HepG2 (cell line): ENCODE measurements around the gene THOC6. TPM values are rescaled to one million over a fixed set of nuclear protein-coding genes. Genes with fewer than 3 reads are reported as not detected.

ENCODE experiments used
- BCL6 ChIP-seq: IDR thresholded peaks from 2 replicates; pipeline ENCODE4 v1.6.1; 2016; ENCODE audit warnings: missing genetic modification reagents, missing compliant biosample characterization
- BRD4 ChIP-seq: sonication (generic); formaldehyde crosslinking; IDR thresholded peaks from 2 replicates; pipeline ENCODE4 v1.4.0; 2020; ENCODE audit warnings: missing genetic modification reagents
- HIVEP1 ChIP-seq: sonication (generic); formaldehyde crosslinking; IDR thresholded peaks from 2 replicates; pipeline ENCODE4 v1.4.0; 2020; ENCODE audit warnings: mild to moderate bottlenecking, missing genetic modification reagents
- HOXA3 ChIP-seq: sonication (generic); formaldehyde crosslinking; IDR thresholded peaks from 2 replicates; pipeline ENCODE4 v1.5.0; 2020; ENCODE audit warnings: missing genetic modification reagents
- MEIS2 ChIP-seq: sonication (generic); formaldehyde crosslinking; IDR thresholded peaks from 2 replicates; pipeline ENCODE4 v1.9.0; 2021; ENCODE audit warnings: mild to moderate bottlenecking, missing genetic modification reagents
- MIER3 ChIP-seq: IDR thresholded peaks from 2 replicates; pipeline ENCODE4 v1.6.1; 2016; ENCODE audit warnings: missing compliant biosample characterization, borderline replicate concordance
- NFATC3 ChIP-seq: sonication (generic); formaldehyde crosslinking; IDR thresholded peaks from 2 replicates; pipeline ENCODE4 v1.5.1; 2020; ENCODE audit warnings: mild to moderate bottlenecking, missing genetic modification reagents
- NPAS2 ChIP-seq: sonication (generic); formaldehyde crosslinking; IDR thresholded peaks from 2 replicates; pipeline ENCODE4 v1.8.0; 2022; ENCODE audit warnings: mild to moderate bottlenecking, missing genetic modification reagents, borderline replicate concordance
- SMAD1 ChIP-seq: sonication (generic); formaldehyde crosslinking; IDR thresholded peaks from 2 replicates; pipeline ENCODE4 v1.4.0; 2020; ENCODE audit warnings: missing genetic modification reagents, low read depth, mild to moderate bottlenecking, borderline replicate concordance
- SOX5 ChIP-seq: IDR thresholded peaks from 2 replicates; pipeline ENCODE4 v1.6.1; 2016; ENCODE audit warnings: borderline replicate concordance
- THAP11 ChIP-seq: IDR thresholded peaks from 2 replicates; pipeline ENCODE4 v1.6.1; 2016; ENCODE audit warnings: missing biosample characterization, missing genetic modification reagents
- YY1 ChIP-seq: IDR thresholded peaks from 2 replicates; pipeline ENCODE4 v1.6.1; 2011; ENCODE audit warnings: low read length, low read depth, moderate library complexity, mild to moderate bottlenecking; ENCODE audit not compliant: insufficient read depth, insufficient replicate concordance
- ZFX ChIP-seq: sonication (generic); formaldehyde crosslinking; IDR thresholded peaks from 2 replicates; pipeline ENCODE4 v1.4.0; 2020; ENCODE audit warnings: mild to moderate bottlenecking, low read depth, missing genetic modification reagents, moderate library complexity
- ZIK1 ChIP-seq: sonication (generic); formaldehyde crosslinking; IDR thresholded peaks from 2 replicates; pipeline ENCODE4 v1.5.0; 2020; ENCODE audit warnings: mild to moderate bottlenecking, low read depth, missing genetic modification reagents, borderline replicate concordance
- ZNF138 ChIP-seq: sonication (generic); formaldehyde crosslinking; IDR thresholded peaks from 2 replicates; pipeline ENCODE4 v1.5.0; 2020; ENCODE audit warnings: mild to moderate bottlenecking, low read depth, missing genetic modification reagents
- ZNF383 ChIP-seq: sonication (generic); formaldehyde crosslinking; IDR thresholded peaks from 2 replicates; pipeline ENCODE4 v1.4.0; 2020; ENCODE audit warnings: missing genetic modification reagents, mild to moderate bottlenecking, borderline replicate concordance
- ZNF598 ChIP-seq: sonication (generic); formaldehyde crosslinking; IDR thresholded peaks from 2 replicates; pipeline ENCODE4 v1.5.1; 2020; ENCODE audit warnings: mild to moderate bottlenecking, missing genetic modification reagents, borderline replicate concordance
- ZNF607 ChIP-seq: sonication (generic); formaldehyde crosslinking; IDR thresholded peaks from 2 replicates; pipeline ENCODE4 v1.5.1; 2020; ENCODE audit warnings: missing genetic modification reagents, mild to moderate bottlenecking, borderline replicate concordance
- ZNF788 ChIP-seq: sonication (generic); formaldehyde crosslinking; IDR thresholded peaks from 2 replicates; pipeline ENCODE4 v1.5.0; 2020; ENCODE audit warnings: mild to moderate bottlenecking, missing genetic modification reagents, borderline replicate concordance
- polyA plus RNA-seq, 8 experiments: library from polyadenylated mRNA; depleted of rRNA in 3 of 8; stranded (reverse) in 7 of 8; unstranded in 1 of 8; fragments of >200 nt; fragmentation: Illumina TruSeq in 4 of 8; extraction: Trizol in 4 of 8; gene quantifications; 2 replicates each; pipeline versions ENCODE4 v1.2.1 to v1.2.3, GENCODE V29; 2011 to 2016; ENCODE audit warnings: low read depth in 4 of 8, missing spikeins in 1 of 8, mixed read lengths in 1 of 8; ENCODE audit not compliant: insufficient read depth in 1 of 8
- total RNA-seq, 5 experiments: library from RNA; depleted of rRNA; stranded (reverse); fragments of >200 nt; fragmentation: Illumina TruSeq; extraction: Trizol; gene quantifications; 2 replicates each; pipeline ENCODE4 v1.2.3, GENCODE V29; 2016; ENCODE audit warnings: low read depth in 1 of 5
- TF ChIP-seq, protein P1 (sequence below): sonication (generic); formaldehyde crosslinking; IDR thresholded peaks from 2 replicates; pipeline ENCODE4 v1.4.0; 2020; ENCODE audit warnings: mild to moderate bottlenecking, missing genetic modification reagents
- TF ChIP-seq, protein P2 (sequence below): sonication (generic); formaldehyde crosslinking; IDR thresholded peaks from 2 replicates; pipeline ENCODE4 v1.4.0; 2020; ENCODE audit warnings: missing genetic modification reagents
- TF ChIP-seq, protein P3 (sequence below): sonication (generic); formaldehyde crosslinking; IDR thresholded peaks from 2 replicates; pipeline ENCODE4 v1.8.1; 2023; ENCODE audit warnings: mild to moderate bottlenecking, missing genetic modification reagents
- TF ChIP-seq, protein P4 (sequence below): IDR thresholded peaks from 2 replicates; pipeline ENCODE4 v1.6.1; 2016; ENCODE audit warnings: low read depth, borderline replicate concordance
- TF ChIP-seq, protein P5 (sequence below): sonication (generic); formaldehyde crosslinking; IDR thresholded peaks from 2 replicates; pipeline ENCODE4 v1.4.0; 2020; ENCODE audit warnings: missing genetic modification reagents
- TF ChIP-seq, protein P6 (sequence below): sonication (generic); formaldehyde crosslinking; IDR thresholded peaks from 2 replicates; pipeline ENCODE4 v1.4.0; 2020; ENCODE audit warnings: missing genetic modification reagents

Gene THOC6
- total and polyA plus RNA-seq, 2 of the 13 experiments (the other 11 are each of a cell fraction or from before 2014, with no cell fraction given), result 32.1 to 37.0 TPM

DNA sequence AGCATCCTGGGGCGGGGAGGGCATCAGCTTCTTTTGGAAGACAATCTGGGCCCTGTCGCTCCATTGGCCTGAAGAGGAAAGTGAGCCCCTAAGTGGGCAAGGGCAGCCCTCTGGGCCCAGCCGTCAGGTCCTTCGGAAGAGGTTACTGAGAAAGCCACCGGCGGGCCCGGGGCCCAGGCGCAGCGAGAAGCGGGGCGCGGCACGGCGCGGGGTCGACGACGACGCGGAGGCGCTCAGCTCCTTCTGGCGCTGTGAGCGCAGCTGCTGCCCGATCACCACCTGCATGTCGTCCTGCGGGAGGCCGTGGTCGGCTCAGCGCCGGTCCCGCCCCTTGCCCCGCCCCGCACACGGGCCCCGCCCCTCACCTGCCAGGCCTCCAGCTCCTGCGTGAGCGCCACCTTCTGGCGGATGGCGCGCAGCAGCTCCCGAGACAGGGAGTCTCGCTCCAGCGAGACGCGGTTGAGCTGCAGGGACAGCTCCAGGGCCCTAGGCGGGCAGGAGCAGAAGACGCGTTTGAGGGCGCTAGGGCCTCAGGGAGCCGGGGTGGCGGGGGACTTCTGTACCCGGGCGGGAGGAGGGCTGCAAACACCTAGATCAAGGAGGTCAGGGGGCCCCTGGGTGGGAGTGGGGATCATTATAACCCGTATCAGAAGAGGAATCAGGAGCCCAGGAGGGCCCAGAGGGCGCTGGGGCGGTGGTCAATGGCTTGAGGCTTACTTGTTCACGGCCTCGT, 4.3 kb downstream of the THOC6 start (continued):
- 0 out of 2 replicates have a peak, but pooled peaks have one; percentile 28 for TF ChIP-seq BRD4 (CRISPR knock-in tag)
- TF ChIP-seq THAP11 (CRISPR knock-in tag), result peak; percentile 87
- TF ChIP-seq MIER3 (CRISPR knock-in tag), result peak; percentile 26; the same call in 1 of the 2 replicates
- no peak for TF ChIP-seq ZNF138
- no peak for TF ChIP-seq NFATC3
- peak; percentile 54 for TF ChIP-seq YY1
- TF ChIP-seq, protein P1, sequence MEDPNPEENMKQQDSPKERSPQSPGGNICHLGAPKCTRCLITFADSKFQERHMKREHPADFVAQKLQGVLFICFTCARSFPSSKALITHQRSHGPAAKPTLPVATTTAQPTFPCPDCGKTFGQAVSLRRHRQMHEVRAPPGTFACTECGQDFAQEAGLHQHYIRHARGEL, result no peak
- peak; percentile 19; the same call in 1 of the 2 replicates for TF ChIP-seq BCL6 (CRISPR knock-in tag)
- 0 out of 2 replicates have a peak, but pooled peaks have one; percentile 23 for TF ChIP-seq SOX5 (CRISPR knock-in tag)
- peak; percentile 53; the same call in 1 of the 2 replicates for TF ChIP-seq ZFX (CRISPR knock-in tag)
- TF ChIP-seq, protein P2, sequence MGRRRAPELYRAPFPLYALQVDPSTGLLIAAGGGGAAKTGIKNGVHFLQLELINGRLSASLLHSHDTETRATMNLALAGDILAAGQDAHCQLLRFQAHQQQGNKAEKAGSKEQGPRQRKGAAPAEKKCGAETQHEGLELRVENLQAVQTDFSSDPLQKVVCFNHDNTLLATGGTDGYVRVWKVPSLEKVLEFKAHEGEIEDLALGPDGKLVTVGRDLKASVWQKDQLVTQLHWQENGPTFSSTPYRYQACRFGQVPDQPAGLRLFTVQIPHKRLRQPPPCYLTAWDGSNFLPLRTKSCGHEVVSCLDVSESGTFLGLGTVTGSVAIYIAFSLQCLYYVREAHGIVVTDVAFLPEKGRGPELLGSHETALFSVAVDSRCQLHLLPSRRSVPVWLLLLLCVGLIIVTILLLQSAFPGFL (CRISPR knock-in tag), result 0 out of 2 replicates have a peak, but pooled peaks have one; percentile 39
- TF ChIP-seq, protein P3, sequence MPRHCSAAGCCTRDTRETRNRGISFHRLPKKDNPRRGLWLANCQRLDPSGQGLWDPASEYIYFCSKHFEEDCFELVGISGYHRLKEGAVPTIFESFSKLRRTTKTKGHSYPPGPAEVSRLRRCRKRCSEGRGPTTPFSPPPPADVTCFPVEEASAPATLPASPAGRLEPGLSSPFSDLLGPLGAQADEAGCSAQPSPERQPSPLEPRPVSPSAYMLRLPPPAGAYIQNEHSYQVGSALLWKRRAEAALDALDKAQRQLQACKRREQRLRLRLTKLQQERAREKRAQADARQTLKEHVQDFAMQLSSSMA (CRISPR knock-in tag), result 0 out of 2 replicates have a peak, but pooled peaks have one; percentile 28
- no peak for TF ChIP-seq ZNF607
- 0 out of 2 replicates have a peak, but pooled peaks have one; percentile 49 for TF ChIP-seq MEIS2 (CRISPR knock-in tag)
- TF ChIP-seq ZNF383, result no peak
- TF ChIP-seq HIVEP1 (CRISPR knock-in tag), result no peak
- TF ChIP-seq NPAS2 (CRISPR knock-in tag), result no peak
- peak; percentile 55; the same call in 1 of the 2 replicates for TF ChIP-seq HOXA3
- TF ChIP-seq SMAD1 (CRISPR knock-in tag), result no peak
- TF ChIP-seq, protein P4, sequence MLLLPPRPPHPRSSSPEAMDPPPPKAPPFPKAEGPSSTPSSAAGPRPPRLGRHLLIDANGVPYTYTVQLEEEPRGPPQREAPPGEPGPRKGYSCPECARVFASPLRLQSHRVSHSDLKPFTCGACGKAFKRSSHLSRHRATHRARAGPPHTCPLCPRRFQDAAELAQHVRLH, result peak; percentile 88; the same call in 1 of the 2 replicates
- TF ChIP-seq, protein P5, sequence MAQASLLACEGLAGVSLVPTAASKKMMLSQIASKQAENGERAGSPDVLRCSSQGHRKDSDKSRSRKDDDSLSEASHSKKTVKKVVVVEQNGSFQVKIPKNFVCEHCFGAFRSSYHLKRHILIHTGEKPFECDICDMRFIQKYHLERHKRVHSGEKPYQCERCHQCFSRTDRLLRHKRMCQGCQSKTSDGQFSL (CRISPR knock-in tag), result no peak
- TF ChIP-seq, protein P6, sequence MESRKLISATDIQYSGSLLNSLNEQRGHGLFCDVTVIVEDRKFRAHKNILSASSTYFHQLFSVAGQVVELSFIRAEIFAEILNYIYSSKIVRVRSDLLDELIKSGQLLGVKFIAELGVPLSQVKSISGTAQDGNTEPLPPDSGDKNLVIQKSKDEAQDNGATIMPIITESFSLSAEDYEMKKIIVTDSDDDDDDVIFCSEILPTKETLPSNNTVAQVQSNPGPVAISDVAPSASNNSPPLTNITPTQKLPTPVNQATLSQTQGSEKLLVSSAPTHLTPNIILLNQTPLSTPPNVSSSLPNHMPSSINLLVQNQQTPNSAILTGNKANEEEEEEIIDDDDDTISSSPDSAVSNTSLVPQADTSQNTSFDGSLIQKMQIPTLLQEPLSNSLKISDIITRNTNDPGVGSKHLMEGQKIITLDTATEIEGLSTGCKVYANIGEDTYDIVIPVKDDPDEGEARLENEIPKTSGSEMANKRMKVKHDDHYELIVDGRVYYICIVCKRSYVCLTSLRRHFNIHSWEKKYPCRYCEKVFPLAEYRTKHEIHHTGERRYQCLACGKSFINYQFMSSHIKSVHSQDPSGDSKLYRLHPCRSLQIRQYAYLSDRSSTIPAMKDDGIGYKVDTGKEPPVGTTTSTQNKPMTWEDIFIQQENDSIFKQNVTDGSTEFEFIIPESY (CRISPR knock-in tag), result peak; percentile 36; the same call in 1 of the 2 replicates
- 0 out of 2 replicates have a peak, but pooled peaks have one; percentile 19 for TF ChIP-seq ZNF598 (CRISPR knock-in tag)
- TF ChIP-seq ZNF788 (CRISPR knock-in tag), result peak; percentile 55; the same call in 1 of the 2 replicates
- no peak for TF ChIP-seq ZIK1
